Sigmoid colon (tissue), 3 donors: ENCODE data around the gene DENND1C.
A peak's percentile ranks its signal among the peaks of the same experiment; 100 is the strongest.

Experiments used
- CTCF ChIP-seq, 4 experiments: fragments of 450-650 bp in 3 of 4; fragments of 200-600 bp in 1 of 4; IDR thresholded peaks; one replicate each; pipeline ENCODE4 v1.5.1; 2016 to 2019; ENCODE audit warnings: antibody characterized with exemption in 4 of 4, mild to moderate bottlenecking in 3 of 4, moderate library complexity in 2 of 4
- POLR2A ChIP-seq, 2 donors: fragments of 450-650 bp; IDR thresholded peaks; one replicate each; pipeline ENCODE4 v1.6.1; 2016; ENCODE audit warnings: antibody characterized with exemption in 2 of 2, mild to moderate bottlenecking in 2 of 2, moderate library complexity in 2 of 2

- peak in 1 of 4 experiments; percentile 33 for TF ChIP-seq CTCF (IDR thresholded peaks at IDR 0.05)
- TF ChIP-seq POLR2A (IDR thresholded peaks at IDR 0.05) = no peak
Measured at GRCh38 chr19:6417713-6418561, 63.6 kb downstream of the DENND1C start.
